NCI-H187 (cell line): ENCODE results near the gene BEND7.
"Not testable (repeated sequence)": the region's sequence is repeated elsewhere in the genome, so short reads cannot be mapped to it uniquely, and the experiment has no call there.

Experiments used
- DNase-seq, 2 experiments: peaks; one replicate each; lab custom pipeline; 2025; lab: John Stamatoyannopoulos, UW

Gene BEND7

DNA sequence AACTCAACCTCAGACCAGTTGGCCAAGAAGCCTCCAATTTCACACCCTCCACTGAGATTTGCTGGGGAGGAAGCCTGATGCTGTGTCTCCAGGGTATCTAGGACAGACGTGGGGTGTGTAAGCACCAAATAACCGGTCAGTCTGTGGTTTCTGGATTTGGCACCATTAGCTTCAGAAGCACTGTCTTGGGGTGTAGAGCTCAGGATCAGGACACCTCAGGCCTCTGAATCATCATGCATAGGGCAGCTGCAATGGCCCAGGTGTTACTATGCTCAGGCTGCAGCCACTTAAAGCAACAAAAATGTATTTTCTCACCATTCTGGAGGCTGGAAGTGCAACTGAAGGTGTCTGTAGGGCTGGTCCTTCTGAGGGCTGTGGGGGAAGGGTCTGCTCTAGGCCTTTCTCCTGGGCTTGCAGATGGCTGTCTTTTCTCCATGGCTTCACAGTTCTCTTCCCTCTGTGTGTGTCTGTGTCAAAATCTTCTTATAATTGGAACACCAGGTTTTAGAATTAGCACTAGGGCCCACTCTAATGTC, 107.4 kb downstream of the BEND7 start:
- no peak for DNase-seq

- no peak for DNase-seq
These were observed 108.1 kb downstream of the BEND7 start for GRCh38 chr10:13420532-13421307.

GRCh38 chr10:13417459-13418126, 111.2 kb downstream of the BEND7 start:
- DNase-seq, result no peak

GRCh38 chr10:13416760-13417159, 112.1 kb downstream of the BEND7 start:
- no peak for DNase-seq

GRCh38 chr10:13414855-13415254, 114.0 kb downstream of the BEND7 start:
- DNase-seq, result no peak

- no peak for DNase-seq
These were observed 114.7 kb downstream of the BEND7 start for GRCh38 chr10:13414137-13414536.

GRCh38 chr10:13412894-13413293, 115.9 kb downstream of the BEND7 start:
- DNase-seq, result no peak

DNA sequence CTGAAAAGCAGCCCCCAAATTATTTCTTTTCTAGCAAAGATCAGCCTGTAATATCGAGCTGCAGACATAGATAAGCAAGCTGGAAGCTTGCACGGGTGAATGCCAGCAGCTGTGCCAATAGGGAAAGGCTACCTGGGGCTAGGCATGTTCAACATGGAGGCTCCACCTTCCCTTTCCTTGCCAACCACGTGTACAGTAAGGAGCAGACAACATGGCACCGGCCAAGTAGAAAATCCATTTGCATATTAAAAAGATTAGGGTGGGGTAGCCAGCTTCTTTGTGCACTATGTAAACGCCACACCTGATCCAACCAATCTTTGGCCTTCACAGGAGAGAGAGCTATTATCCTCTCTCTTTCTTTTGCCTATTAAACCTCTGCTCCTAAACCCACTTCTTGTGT, 124.0 kb downstream of the BEND7 start:
- no peak for DNase-seq

- no peak for DNase-seq
These were observed 124.5 kb downstream of the BEND7 start for GRCh38 chr10:13404305-13404759.

- not testable (repeated sequence) for DNase-seq
These were observed 125.4 kb downstream of the BEND7 start for GRCh38 chr10:13403426-13403825.

- DNase-seq, result no peak
These were observed 126.8 kb downstream of the BEND7 start for GRCh38 chr10:13402021-13402420.

- no peak for DNase-seq
These were observed 127.7 kb downstream of the BEND7 start for GRCh38 chr10:13401142-13401541.

DNA sequence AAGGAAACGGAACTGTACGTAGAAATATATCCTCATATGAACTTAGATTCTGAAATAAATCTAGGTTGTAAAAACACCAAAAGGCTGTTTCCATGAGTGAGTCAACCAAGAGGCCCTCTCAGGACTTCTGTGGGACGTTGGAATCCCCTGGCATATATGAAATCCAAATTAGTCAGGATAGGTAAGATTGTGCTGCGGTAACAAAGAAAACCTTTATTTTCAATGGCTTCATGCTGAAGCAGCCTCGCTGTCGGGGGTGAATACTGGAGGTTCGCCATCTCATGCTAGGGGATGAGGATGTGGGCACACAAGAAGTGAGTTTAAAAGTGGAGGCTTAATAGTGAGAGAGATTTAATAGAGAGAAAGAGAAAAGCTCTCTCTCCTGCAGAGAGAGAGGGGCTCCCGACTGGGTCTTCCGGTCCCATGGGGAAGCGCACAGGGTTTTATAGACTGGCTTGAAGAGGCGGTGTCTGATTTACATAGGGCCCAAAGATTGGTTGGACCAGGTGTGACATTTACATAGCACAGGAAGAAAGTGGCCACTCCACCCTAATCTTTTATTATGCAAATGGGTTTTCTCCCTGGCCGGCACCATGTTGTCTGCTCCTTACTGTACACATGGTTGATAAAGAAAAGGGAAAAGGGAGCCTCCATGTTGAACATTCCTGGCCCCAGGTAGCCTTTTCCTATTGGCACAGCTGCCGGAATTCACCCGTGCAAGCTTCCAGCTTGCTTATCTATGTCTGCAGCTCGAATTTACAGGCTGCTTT, 128.4 kb downstream of the BEND7 start:
- no peak for DNase-seq

DNA sequence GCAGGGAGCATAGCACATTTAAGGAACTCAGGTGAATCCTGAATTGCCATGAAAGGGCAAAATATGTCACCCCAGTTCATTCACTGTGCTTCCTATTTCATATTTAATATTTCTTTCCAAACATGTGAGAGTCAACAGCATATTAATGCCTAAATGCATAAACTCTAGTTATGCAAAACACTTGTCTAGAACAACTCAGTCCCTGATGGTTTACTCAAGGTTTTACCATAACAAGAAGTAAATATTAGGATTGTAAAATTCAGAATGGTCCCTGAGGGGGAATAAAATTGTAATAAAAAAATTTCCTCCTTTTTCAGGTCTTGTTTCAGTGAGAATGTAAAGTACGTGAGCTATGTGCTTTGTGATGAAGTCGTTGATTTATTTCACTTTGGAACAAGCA, 129.1 kb downstream of the BEND7 start:
- DNase-seq, result no peak

GRCh38 chr10:13399236-13399635, 129.6 kb downstream of the BEND7 start:
- no peak for DNase-seq

DNA sequence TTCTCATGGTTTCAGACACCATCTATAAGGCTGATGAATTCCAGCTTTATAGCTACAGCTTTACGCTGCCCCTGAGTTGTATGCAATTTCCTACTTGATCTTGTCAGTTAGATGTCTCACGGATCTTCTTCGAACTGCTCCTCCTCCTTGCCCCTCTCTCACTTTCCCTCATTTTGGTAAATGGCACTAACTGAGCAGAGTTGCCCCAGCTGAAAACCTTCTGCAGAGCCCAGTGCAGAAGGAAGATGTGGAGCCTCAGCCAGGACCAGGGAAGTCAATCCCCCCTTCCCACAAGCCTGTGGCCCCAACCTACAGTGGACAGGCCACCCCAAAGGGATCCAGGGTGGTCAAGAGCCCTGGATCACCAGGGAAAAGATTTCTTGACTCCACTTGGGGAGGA, 131.8 kb downstream of the BEND7 start:
- no peak for DNase-seq

DNA sequence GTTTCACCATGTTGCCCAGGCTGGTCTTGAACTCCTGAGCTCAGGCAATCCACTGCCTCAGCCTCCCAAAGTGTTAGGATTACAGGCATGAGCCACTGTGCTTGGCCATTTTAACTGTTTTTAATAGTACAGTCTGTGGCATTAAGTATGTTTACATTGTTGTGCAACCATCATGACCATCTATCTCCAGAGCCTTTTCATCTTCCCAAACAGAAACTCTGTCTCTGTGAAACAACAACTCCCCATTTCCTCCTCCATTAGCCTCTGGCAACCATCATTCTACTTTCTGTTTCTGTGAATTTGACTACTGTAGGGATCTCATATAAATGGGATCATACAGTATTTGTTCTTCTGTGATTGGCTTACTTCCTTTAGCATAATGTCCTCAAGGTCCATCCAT, 132.4 kb downstream of the BEND7 start:
- DNase-seq, result no peak

- DNase-seq, result no peak
These were observed 133.3 kb downstream of the BEND7 start for GRCh38 chr10:13395540-13395939.

GRCh38 chr10:13393640-13394039, 135.2 kb downstream of the BEND7 start:
- no peak for DNase-seq

DNA sequence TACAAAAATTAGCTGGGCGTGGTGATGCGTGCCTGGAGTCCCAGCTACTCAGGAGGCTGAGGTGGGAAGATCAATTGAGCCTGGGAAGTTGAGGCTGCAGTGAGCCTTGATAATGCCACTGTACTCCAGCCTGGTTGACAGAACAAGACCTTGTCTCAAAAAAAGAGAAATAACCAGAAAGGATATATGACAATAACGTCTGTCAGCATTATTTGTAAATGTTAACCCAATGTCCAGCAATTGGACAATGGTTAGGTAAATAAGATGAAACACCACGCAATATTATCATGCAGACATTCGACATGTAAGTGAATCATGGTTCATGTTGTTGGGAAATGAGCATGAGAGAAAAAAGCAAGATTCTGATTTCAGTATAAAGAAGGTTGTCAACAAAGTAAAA, 136.1 kb downstream of the BEND7 start:
- no peak for DNase-seq
